ENCODE results near the gene ZNF248. TPM values are rescaled to one million over a fixed set of nuclear protein-coding genes. Genes with fewer than 3 reads are reported as not detected.
A peak's percentile ranks its signal among the peaks of the same experiment; 100 is the strongest.

Gene ZNF248
- total and polyA plus RNA-seq, 8 donors: 12.0 to 45.2 (median 40.0) TPM

DNA sequence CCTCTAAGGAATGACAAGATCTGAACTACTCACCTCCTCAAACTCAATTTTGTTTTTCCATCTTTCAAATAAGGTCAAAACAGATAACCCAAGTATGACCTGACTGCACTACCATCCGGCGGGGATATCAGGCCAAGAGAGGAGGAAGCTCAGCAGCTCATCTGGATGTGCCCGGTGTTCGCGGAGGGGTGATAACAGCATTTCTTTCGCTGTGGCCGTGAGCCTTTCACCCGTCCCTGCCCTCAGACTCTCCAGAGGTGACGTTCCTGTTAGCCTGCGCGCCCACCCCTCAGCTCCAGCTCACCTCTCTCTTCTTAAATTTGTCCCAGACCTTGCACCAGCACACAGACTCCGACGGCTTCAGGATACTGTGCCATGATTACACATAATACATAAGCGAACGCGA, 526 bp downstream of the ZNF248 start:
- ATAC-seq: peak; percentile 9

GRCh38 chr10:37855636-37856035, 1.8 kb downstream of the ZNF248 start:
- intact Hi-C loops (cut with DNase I): no loop called here
- H3K27ac ChIP-seq: no peak overlapping the region

More for the DNA sequence above, 526 bp downstream of the ZNF248 start:
- H3K27me3 ChIP-seq: no peaks in the 10 kb centered on the region
- H3K27ac ChIP-seq: peak overlapping the region; percentile 97 to 100
- intact Hi-C loops (cut with DNase I): no loop called here
- H3K36me3 ChIP-seq: peaks cover 0 to 10% of the 10 kb centered on the region in 2 donors
- TF ChIP-seq CTCF (IDR thresholded peaks at IDR 0.05): no peak
- peaks cover 0 to 31% of the 10 kb centered on the region in 2 donors for H3K4me1 ChIP-seq
- DNase-seq: peak in 3 of 4 donors; percentile 24 to 57 (median 40)
- H3K4me3 ChIP-seq: peak overlapping the region; percentile 74 to 78
- no peaks in the 10 kb centered on the region for H3K9me3 ChIP-seq

DNA sequence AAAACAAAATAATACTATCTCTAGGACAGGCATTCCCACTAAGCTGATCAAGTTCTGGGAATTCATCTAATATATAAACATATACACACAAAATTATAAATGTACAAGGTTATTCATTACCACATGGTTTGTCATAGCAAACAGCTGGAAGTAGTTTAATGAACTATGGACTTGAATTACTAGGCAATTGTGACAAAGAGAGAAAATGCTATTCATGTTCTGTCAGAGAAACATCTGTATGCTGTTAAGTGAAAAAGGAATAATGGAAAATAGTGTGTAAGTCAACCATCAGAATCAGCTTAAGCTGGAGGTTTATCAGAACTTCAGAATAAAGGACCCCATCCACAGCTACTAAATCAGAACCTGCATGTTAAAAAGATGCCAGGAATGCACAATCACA, 2.8 kb downstream of the ZNF248 start:
- no peak overlapping the region for H3K27ac ChIP-seq
- intact Hi-C loops (cut with DNase I): no loop called here
- peaks cover 0 to 10% of the 10 kb centered on the region in 2 donors for H3K36me3 ChIP-seq
- peaks cover 0 to 31% of the 10 kb centered on the region in 2 donors for H3K4me1 ChIP-seq
- no peaks in the 10 kb centered on the region for H3K27me3 ChIP-seq
- ATAC-seq (no peak), DNase-seq (no peak)
- TF ChIP-seq CTCF (IDR thresholded peaks at IDR 0.05): no peak
- no peaks in the 10 kb centered on the region for H3K9me3 ChIP-seq
- no peak overlapping the region for H3K4me3 ChIP-seq

More at GRCh38 chr10:37855636-37856035, 1.8 kb downstream of the ZNF248 start:
- H3K9me3 ChIP-seq: no peaks in the 10 kb centered on the region
- DNase-seq (no peak), ATAC-seq (no peak)
- no peak overlapping the region for H3K4me3 ChIP-seq
- H3K4me1 ChIP-seq: peaks cover 0 to 31% of the 10 kb centered on the region in 2 donors
- H3K27me3 ChIP-seq: no peaks in the 10 kb centered on the region
- no peak for TF ChIP-seq CTCF (IDR thresholded peaks at IDR 0.05)
- peaks cover 0 to 10% of the 10 kb centered on the region in 2 donors for H3K36me3 ChIP-seq

GRCh38 chr10:37844644-37845043, 12.8 kb downstream of the ZNF248 start:
- no peak for ATAC-seq
- no peak for TF ChIP-seq CTCF (IDR thresholded peaks at IDR 0.05)

DNA sequence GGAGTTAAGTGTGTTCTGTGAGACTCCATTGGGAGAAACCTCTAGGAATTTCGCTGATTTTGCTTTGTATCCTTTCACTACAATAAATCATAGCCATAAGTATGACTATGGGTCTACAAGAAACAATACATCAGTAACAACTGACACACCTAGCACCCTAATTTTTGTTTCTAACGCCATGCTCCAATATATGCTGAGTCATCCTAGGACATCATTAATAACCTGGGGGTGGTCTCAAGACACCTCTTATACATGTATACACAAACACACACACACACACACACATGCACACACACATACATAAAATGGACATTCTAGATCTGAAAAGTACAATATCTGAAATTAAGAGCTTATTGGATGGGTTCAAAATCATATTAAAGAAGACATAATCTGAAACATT, 18.2 kb downstream of the ZNF248 start:
- ATAC-seq (no peak), DNase-seq (no peak)
- Histone ChIP-seq H3K4me1 (no peaks in the 10 kb centered on the region), H3K4me3 (no peak overlapping the region), H3K9me3 (peaks cover 0 to 32% of the 10 kb centered on the region in 2 donors), H3K36me3 (peaks cover 0 to 59% of the 10 kb centered on the region in 2 donors), H3K27ac (no peak overlapping the region), H3K27me3 (no peaks in the 10 kb centered on the region)
- TF ChIP-seq CTCF (IDR thresholded peaks at IDR 0.05): no peak
- intact Hi-C loops (cut with DNase I): no loop called here

More at GRCh38 chr10:37844644-37845043, 12.8 kb downstream of the ZNF248 start:
- DNase-seq: no peak
- Histone ChIP-seq H3K9me3 (peaks cover 0 to 17% of the 10 kb centered on the region in 2 donors), H3K36me3 (peaks cover 0 to 29% of the 10 kb centered on the region in 2 donors), H3K4me1 (no peaks in the 10 kb centered on the region), H3K27ac (no peak overlapping the region), H3K4me3 (no peak overlapping the region), H3K27me3 (no peaks in the 10 kb centered on the region)
- intact Hi-C loops (cut with DNase I): no loop called here

Measured in left lung (tissue), 10 donors.